Ishikawa (cell line): ENCODE measurements around the gene VAMP7.

ENCODE experiments used
- CEBPB ChIP-seq: IDR thresholded peaks from 2 replicates; pipeline ENCODE4 v1.6.1; 2012
- CREB1 ChIP-seq: IDR thresholded peaks from 2 replicates; pipeline ENCODE4 v1.6.1; 2012; ENCODE audit warnings: low read depth
- EGR1 ChIP-seq: IDR thresholded peaks from 2 replicates; pipeline ENCODE4 v1.6.1; 2012
- EP300 ChIP-seq: IDR thresholded peaks from 2 replicates; pipeline ENCODE4 v1.6.1; 2012; ENCODE audit warnings: borderline replicate concordance
- FOXM1 ChIP-seq: IDR thresholded peaks from 2 replicates; pipeline ENCODE4 v1.6.1; 2012; ENCODE audit warnings: low read depth, borderline replicate concordance
- NFIC ChIP-seq: IDR thresholded peaks from 2 replicates; pipeline ENCODE4 v1.6.1; 2012
- RAD21 ChIP-seq: IDR thresholded peaks from 2 replicates; pipeline ENCODE4 v1.6.1; 2012; ENCODE audit warnings: low read depth
- TAF1 ChIP-seq: IDR thresholded peaks from 2 replicates; pipeline ENCODE4 v1.6.1; 2012; ENCODE audit warnings: low read depth, mild to moderate bottlenecking
- TCF12 ChIP-seq: IDR thresholded peaks from 2 replicates; pipeline ENCODE4 v1.6.1; 2012; ENCODE audit warnings: low read depth
- TEAD4 ChIP-seq: IDR thresholded peaks from 2 replicates; pipeline ENCODE4 v1.6.1; 2012
- YY1 ChIP-seq: IDR thresholded peaks from 2 replicates; pipeline ENCODE4 v1.6.1; 2012; ENCODE audit warnings: low read depth
- ZBTB7A ChIP-seq: IDR thresholded peaks from 2 replicates; pipeline ENCODE4 v1.6.1; 2012; ENCODE audit warnings: low read depth
- TF ChIP-seq, protein P1 (sequence below): IDR thresholded peaks from 2 replicates; pipeline ENCODE4 v1.6.1; 2012
- TF ChIP-seq, protein P2 (sequence below): IDR thresholded peaks from 2 replicates; pipeline ENCODE4 v1.6.1; 2012; ENCODE audit warnings: low read depth, mild to moderate bottlenecking
- TF ChIP-seq, protein P3 (sequence below): IDR thresholded peaks from 2 replicates; pipeline ENCODE4 v1.6.1; 2012

The VAMP7 gene

DNA sequence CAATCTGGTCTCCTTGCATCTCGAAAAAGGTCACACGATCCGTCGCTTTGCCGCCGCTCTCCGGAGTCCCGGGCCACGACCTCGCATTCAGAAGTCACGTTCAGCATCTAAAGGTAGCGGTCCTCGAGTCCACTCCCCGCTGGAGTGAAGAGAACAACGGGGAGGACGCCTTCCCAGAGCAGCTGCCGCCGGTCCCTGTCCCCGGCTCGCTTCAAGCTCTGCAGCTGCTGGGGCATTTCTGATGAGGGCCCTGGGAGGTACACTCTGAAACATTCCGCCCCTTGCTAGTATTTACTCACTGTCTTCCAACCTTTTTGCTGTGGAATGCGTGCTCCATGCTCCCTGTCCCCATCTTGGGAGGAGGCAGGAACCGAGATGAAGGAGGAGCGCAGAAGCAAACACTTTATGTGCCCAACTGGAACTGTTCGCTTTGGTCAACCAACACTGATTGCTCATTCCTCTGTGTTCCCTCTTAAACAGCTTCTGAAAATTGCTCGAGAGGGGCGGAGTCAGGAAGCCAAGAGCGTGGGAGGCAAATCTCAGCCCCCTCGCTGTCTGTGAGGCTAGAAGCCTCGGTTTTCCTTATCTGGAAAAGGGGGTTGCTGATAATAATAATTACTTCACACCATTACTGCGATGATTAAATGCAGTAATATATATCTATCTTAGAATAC is 6.4 kb upstream of the VAMP7 start:
- no peak for TF ChIP-seq EGR1
- no peak for TF ChIP-seq FOXM1
- TF ChIP-seq, protein P1, sequence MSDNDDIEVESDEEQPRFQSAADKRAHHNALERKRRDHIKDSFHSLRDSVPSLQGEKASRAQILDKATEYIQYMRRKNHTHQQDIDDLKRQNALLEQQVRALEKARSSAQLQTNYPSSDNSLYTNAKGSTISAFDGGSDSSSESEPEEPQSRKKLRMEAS: no peak
- no peak for TF ChIP-seq NFIC
- TF ChIP-seq YY1: no peak
- no peak for TF ChIP-seq TAF1
- TF ChIP-seq CREB1: no peak
- no peak for TF ChIP-seq ZBTB7A
- TF ChIP-seq EP300: no peak
- TF ChIP-seq, protein P2, sequence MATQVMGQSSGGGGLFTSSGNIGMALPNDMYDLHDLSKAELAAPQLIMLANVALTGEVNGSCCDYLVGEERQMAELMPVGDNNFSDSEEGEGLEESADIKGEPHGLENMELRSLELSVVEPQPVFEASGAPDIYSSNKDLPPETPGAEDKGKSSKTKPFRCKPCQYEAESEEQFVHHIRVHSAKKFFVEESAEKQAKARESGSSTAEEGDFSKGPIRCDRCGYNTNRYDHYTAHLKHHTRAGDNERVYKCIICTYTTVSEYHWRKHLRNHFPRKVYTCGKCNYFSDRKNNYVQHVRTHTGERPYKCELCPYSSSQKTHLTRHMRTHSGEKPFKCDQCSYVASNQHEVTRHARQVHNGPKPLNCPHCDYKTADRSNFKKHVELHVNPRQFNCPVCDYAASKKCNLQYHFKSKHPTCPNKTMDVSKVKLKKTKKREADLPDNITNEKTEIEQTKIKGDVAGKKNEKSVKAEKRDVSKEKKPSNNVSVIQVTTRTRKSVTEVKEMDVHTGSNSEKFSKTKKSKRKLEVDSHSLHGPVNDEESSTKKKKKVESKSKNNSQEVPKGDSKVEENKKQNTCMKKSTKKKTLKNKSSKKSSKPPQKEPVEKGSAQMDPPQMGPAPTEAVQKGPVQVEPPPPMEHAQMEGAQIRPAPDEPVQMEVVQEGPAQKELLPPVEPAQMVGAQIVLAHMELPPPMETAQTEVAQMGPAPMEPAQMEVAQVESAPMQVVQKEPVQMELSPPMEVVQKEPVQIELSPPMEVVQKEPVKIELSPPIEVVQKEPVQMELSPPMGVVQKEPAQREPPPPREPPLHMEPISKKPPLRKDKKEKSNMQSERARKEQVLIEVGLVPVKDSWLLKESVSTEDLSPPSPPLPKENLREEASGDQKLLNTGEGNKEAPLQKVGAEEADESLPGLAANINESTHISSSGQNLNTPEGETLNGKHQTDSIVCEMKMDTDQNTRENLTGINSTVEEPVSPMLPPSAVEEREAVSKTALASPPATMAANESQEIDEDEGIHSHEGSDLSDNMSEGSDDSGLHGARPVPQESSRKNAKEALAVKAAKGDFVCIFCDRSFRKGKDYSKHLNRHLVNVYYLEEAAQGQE: no peak
- TF ChIP-seq TEAD4: no peak
- no peak for TF ChIP-seq TCF12

DNA sequence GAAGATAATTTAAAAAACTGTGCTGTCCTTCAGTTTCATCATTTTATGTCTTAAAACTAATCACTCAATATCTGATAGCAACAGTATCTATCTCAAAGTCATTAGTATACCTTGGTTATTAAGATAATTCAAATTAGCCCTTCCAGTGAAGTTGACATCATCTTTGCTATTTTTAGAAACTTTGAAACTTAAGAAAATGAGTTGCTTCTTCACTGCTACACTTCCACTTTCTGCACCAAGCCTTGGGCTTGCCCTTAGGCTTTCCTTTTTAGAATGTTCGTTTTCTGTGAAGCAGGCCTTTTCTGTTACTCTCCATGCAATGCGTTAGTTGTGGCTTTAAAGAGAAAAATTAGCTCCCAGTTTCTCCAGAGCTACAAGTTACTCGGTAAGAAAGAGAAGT is 4.4 kb upstream of the VAMP7 start:
- TF ChIP-seq FOXM1 (no peak), NFIC (no peak), EP300 (no peak)
- TF ChIP-seq, protein P1: no peak

DNA sequence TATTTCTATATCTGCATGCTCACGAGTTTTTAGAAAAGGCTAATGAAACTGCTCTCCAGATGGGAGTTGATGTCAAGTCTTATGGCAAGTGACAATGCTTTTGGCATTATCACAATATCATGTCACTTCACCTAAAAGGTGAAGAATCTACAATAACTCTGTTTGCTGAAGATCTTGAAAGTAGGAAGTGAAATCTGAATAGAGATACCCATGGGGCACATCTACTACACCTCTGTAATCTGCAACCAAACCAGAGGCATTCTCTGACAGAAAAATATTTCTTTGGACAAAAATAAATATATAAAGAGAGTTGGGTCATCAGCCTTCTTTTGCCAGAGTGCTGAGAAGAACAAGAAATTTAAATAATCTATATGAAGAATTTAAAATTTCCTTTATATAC is 3.9 kb upstream of the VAMP7 start:
- TF ChIP-seq, protein P1: no peak
- TF ChIP-seq TCF12 (no peak), FOXM1 (no peak), CEBPB (no peak), ZBTB7A (no peak)
- TF ChIP-seq, protein P2: no peak

DNA sequence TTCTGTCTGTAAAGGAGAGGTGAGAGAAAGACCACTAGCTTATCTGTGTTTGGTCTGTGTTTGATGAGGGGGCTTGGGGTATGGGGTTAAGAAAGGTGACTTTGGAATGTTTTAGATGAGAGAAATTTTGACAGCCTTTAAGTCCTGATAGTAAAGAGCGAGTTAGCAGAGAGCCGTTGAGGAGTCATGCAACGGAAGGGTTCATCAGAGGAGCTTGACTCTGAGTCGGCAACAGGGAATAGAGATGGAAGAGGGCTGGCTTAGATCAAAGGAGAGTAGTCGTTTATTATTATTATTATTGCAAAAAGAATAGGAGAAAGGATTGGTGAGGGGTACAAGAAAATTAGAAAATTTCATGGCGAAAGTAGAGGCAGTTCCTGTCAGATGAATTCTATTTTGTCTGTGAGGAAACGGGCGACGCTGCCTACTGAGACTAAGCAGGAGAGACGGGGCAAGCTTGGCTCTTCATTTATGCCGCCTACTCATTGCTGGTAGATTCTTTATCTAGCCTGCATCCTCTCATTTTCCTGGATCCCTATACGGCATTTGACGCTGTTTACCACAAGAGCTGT is 473 bp upstream of the VAMP7 start:
- TF ChIP-seq CEBPB (no peak), EGR1 (no peak), EP300 (no peak), YY1 (no peak), FOXM1 (no peak), TAF1 (no peak), RAD21 (no peak), TCF12 (no peak)
- TF ChIP-seq, protein P1: no peak

DNA sequence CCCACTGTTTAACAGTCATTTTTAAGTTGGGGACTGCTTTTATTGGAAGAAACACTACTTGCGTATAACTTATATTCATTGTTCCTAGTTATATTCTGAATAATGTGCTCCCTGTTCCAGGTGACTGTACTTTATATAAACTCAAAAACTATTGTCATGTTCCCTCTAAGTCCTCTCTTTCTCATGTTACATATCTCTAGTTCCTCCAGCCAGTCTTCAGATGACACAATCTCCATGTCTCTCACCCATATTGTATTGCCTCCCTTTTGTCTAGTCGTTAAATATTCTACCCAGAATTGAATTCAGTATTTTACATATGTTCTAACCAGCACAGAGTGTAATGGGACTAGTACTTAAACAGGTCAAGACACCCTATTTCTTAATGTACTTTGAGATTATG is 5.3 kb downstream of the VAMP7 start:
- TF ChIP-seq, protein P3, sequence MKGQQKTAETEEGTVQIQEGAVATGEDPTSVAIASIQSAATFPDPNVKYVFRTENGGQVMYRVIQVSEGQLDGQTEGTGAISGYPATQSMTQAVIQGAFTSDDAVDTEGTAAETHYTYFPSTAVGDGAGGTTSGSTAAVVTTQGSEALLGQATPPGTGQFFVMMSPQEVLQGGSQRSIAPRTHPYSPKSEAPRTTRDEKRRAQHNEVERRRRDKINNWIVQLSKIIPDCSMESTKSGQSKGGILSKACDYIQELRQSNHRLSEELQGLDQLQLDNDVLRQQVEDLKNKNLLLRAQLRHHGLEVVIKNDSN: no peak
- TF ChIP-seq CEBPB (no peak), ZBTB7A (no peak), FOXM1 (no peak), TEAD4 (no peak), EP300 (no peak), TAF1 (no peak), CREB1 (no peak), NFIC (no peak), EGR1 (no peak), YY1 (no peak), RAD21 (no peak)
- TF ChIP-seq, protein P2: no peak
- TF ChIP-seq, protein P1: no peak
